HFFc6 (cell line): ENCODE data around the gene RER1. TPM values are rescaled to one million over a fixed set of nuclear protein-coding genes. Genes with fewer than 3 reads are reported as not detected.

Experiments
- DNase-seq: peaks from one replicate; pipeline ENCODE4 v3.0.0-alpha.2; 2018
- H3K27ac Mint-ChIP-seq: 2 replicates; pipeline ENCODE4 v1.8.0; 2020; ENCODE audit warnings: mild to moderate bottlenecking, mixed read lengths
- H3K27me3 Mint-ChIP-seq: 2 replicates; pipeline ENCODE4 v1.8.0; 2021; ENCODE audit warnings: mild to moderate bottlenecking, moderate library complexity, mixed read lengths; ENCODE audit not compliant: insufficient read depth
- H3K36me3 Mint-ChIP-seq: 2 replicates; pipeline ENCODE4 v1.8.0; 2021; ENCODE audit warnings: low read depth, mixed read lengths
- H3K4me1 Mint-ChIP-seq: 2 replicates; pipeline ENCODE4 v1.8.0; 2020; ENCODE audit warnings: low read depth, mixed read lengths
- H3K4me3 Mint-ChIP-seq: 2 replicates; pipeline ENCODE4 v1.8.0; 2020; ENCODE audit warnings: mild to moderate bottlenecking, moderate library complexity, mixed read lengths
- H3K9me3 Mint-ChIP-seq: 2 replicates; pipeline ENCODE4 v1.8.0; 2020; ENCODE audit warnings: mild to moderate bottlenecking, mixed read lengths
- total RNA-seq, 6 experiments: library from RNA; stranded (reverse); fragmentation: NEBNext Ultra II Directional; extraction: Animal tissue kit (Norgen Biotek cat#: 25700); gene quantifications; 2 replicates in 1 of 6; 3 replicates in 5 of 6; pipeline ENCODE4 v1.2.3, GENCODE V29; 2021
- TF ChIP-seq, protein P1 (sequence below): fragments of 200-600 bp; sonication (generic); IDR thresholded peaks from 2 replicates; pipeline ENCODE4 v1.5.0; 2021; ENCODE audit warnings: antibody characterized with exemption, mild to moderate bottlenecking

Gene RER1
- total RNA-seq, 6 experiments from 2014 or later, result 254 to 303 (median 283) TPM

DNA sequence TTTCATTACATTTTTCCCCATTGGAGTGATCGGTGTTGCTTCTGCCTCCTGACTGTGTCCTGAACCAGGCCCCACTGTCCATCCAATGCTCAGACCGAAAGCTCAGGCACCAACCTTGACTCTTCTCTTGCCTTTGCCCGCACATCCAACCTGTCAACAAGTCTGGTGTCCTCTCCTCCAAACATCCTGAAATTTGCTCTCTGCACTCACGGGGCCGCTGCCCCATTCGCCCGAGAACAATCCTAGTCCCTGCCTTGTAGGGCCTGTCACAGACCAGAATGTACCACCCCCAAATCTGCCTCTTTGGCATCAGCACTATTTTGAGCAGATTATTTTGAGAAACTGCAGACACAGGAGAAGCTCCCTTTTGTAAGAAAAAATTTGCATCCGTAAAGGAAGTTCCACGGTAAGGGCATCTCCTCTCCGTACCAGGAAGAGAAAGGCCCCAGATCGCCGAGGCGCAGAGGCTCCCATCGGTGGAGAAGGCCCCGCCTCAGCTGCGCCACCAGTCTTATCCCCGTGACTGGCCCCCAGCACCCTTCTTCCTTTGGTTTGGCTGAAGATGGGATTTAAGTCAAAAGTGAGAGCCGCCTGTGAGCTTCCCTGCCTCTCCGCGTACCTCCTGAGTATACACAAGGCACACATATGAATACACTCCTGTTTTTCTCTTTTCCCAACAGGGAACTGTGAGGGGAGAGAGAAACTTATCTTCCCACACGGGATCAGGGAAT, 7.3 kb upstream of the RER1 start:
- H3K9me3 Mint-ChIP-seq, result no peaks in the 10 kb centered on the region
- H3K36me3 Mint-ChIP-seq, result no peaks in the 10 kb centered on the region
- H3K27ac Mint-ChIP-seq, result no peak overlapping the region
- TF ChIP-seq, protein P1, sequence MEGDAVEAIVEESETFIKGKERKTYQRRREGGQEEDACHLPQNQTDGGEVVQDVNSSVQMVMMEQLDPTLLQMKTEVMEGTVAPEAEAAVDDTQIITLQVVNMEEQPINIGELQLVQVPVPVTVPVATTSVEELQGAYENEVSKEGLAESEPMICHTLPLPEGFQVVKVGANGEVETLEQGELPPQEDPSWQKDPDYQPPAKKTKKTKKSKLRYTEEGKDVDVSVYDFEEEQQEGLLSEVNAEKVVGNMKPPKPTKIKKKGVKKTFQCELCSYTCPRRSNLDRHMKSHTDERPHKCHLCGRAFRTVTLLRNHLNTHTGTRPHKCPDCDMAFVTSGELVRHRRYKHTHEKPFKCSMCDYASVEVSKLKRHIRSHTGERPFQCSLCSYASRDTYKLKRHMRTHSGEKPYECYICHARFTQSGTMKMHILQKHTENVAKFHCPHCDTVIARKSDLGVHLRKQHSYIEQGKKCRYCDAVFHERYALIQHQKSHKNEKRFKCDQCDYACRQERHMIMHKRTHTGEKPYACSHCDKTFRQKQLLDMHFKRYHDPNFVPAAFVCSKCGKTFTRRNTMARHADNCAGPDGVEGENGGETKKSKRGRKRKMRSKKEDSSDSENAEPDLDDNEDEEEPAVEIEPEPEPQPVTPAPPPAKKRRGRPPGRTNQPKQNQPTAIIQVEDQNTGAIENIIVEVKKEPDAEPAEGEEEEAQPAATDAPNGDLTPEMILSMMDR, result no peak
- H3K4me3 Mint-ChIP-seq, result no peak overlapping the region
- H3K4me1 Mint-ChIP-seq, result no peaks in the 10 kb centered on the region
- H3K27me3 Mint-ChIP-seq, result no peaks in the 10 kb centered on the region; the same call in 1 of the 2 replicates
- DNase-seq, result no peak

DNA sequence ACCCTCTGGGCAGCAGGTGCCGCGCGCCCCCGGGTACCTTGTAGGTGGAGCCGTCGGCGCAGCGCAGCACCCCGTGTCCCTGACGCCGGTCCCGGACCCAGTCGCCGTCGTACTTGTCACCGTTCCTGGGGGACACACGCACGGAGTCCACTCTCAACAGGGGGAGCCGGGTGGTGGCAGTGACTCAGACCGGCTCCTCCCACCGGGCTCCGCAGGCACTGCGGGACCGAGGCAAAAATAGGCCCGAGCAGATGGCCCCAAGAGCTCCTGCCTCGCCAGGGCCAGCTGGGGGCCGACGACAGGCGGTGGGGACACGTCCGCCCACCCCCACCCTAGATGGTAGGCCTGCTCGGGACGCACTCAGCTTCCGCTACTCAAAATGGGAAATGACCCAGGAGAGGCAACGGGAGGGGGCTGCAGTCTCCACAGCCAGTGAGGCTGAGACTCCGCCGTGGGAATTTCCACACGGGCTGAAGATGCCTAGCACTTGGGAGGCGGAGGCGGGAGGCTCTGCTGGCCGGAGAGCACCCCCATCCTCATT, 6.6 kb upstream of the RER1 start:
- no peak overlapping the region for H3K4me3 Mint-ChIP-seq
- no peak for DNase-seq
- no peaks in the 10 kb centered on the region for H3K9me3 Mint-ChIP-seq
- peaks cover 2% of the 10 kb centered on the region for H3K4me1 Mint-ChIP-seq
- TF ChIP-seq, protein P1, result no peak
- H3K27ac Mint-ChIP-seq, result no peak overlapping the region
- H3K36me3 Mint-ChIP-seq, result no peaks in the 10 kb centered on the region
- H3K27me3 Mint-ChIP-seq, result no peaks in the 10 kb centered on the region

DNA sequence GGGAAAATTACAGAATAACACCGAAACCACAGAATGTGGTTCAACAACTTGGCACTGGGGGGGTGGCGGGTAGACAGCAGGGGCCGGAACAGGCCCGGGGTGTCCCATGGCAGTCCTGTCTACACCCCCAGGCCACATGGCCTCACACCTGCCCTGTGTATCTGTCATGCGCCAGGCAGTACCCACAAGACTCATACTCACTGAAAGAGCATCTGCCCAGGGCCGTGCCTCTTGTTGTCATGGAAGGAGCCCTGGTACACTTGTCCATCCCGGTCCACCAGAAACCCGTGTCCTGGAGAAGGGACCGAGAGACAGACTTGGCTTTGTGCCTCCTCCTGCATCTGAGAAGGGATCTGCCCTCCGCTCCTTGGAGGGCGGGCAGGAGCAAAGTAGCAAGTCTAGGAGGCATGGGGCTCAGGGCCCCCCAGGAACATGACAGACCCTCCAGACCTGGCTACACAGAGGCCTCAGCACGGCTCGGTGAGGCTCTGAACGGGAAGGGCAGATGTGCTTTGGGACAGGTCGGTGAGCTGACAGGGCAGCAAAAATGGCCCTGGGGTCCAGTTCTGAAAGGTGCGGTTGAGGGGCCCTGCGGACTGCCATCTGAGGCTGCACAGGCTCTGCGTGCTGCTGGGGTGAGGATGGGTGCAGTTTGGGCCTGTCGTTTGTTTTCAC, 5.9 kb upstream of the RER1 start:
- H3K27me3 Mint-ChIP-seq, result no peaks in the 10 kb centered on the region; the same call in 1 of the 2 replicates
- TF ChIP-seq, protein P1, result no peak
- peaks cover 6% of the 10 kb centered on the region for H3K4me1 Mint-ChIP-seq
- H3K4me3 Mint-ChIP-seq, result no peak overlapping the region
- no peaks in the 10 kb centered on the region for H3K36me3 Mint-ChIP-seq
- DNase-seq, result no peak
- no peaks in the 10 kb centered on the region for H3K9me3 Mint-ChIP-seq
- H3K27ac Mint-ChIP-seq, result no peak overlapping the region

DNA sequence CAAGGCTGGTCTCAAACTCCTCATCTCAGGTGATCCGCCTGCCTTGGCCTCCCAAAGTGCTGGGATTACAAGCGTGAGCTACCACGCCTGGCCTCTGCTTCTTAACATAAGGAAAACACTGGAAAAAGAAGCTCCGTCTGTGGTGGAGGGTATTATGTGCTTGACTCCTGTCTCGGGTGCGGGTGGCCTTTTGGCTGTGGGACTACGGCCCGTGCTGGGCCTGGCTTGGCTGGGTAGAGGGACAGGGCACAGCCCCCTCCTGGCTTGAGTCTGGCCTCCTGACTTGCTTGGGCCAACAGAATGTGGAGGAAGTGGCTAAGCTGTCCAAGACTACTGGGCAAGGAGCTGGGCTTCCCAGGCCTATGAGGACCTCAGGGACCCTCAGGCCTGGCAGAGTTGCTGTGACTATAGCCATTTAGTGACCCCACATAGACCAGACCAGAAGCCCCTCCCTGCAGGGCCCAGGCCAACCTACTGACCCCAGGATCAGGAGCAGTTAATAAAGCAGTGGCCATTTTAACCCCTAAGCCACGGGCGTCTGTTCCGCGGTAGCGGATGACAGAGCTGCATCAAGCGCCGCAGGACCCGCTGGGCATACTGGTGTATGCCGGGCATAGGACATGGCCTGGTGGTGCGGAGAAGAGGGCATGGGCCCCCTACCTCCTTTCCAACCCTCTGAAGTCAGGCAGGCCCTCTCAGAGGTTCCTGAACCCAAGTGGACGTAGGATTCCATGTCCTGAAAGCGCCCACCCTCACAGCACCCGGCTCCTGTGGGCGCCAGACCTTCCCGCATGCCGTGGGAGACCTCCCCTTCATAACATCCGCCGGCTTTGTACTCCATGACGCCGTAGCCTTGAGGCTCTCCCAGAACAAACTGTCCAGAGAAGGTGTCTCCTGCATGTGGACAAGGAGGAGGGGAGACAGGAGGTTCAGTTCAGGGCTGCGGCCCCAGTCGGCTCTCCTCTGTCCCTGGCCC, 4.7 kb upstream of the RER1 start:
- H3K4me3 Mint-ChIP-seq, result no peak overlapping the region
- H3K4me1 Mint-ChIP-seq, result peaks cover 6% of the 10 kb centered on the region
- no peak for DNase-seq
- H3K9me3 Mint-ChIP-seq, result no peaks in the 10 kb centered on the region
- H3K36me3 Mint-ChIP-seq, result no peaks in the 10 kb centered on the region
- no peaks in the 10 kb centered on the region; the same call in 1 of the 2 replicates for H3K27me3 Mint-ChIP-seq
- TF ChIP-seq, protein P1, result no peak
- H3K27ac Mint-ChIP-seq, result no peak overlapping the region
